SU-DHL-6 (cell line): ENCODE measurements around the gene GLYATL1.
A peak's percentile ranks its signal among the peaks of the same experiment; 100 is the strongest.

Experiments used
- H2AFZ ChIP-seq: fragments of 200-600 bp; sonication (generic); 2 replicates; pipeline ENCODE4 v1.6.1; 2014; ENCODE audit warnings: low read depth, mild to moderate bottlenecking, moderate library complexity, mixed read lengths, antibody characterized with exemption, low read length; ENCODE audit not compliant: severe bottlenecking
- H3F3A ChIP-seq: fragments of 200-600 bp; shearing (Covaris generic); 2 replicates; pipeline ENCODE4 v1.6.0; 2016; ENCODE audit warnings: antibody characterized with exemption, mild to moderate bottlenecking; ENCODE audit not compliant: insufficient read depth
- H3K27ac ChIP-seq: fragments of 200-600 bp; sonication (generic); 2 replicates; pipeline ENCODE4 v1.5.1; 2016; ENCODE audit warnings: low read depth, mild to moderate bottlenecking, low read length, moderate library complexity, mixed read lengths
- H3K27me3 ChIP-seq: fragments of 200-600 bp; sonication (generic), shearing (Covaris generic); 2 replicates; pipeline ENCODE4 v1.6.0; 2014; ENCODE audit warnings: mild to moderate bottlenecking, low read length
- H3K36me3 ChIP-seq: fragments of 200-600 bp; sonication (generic); 2 replicates; pipeline ENCODE4 v1.6.1; 2014; ENCODE audit warnings: mild to moderate bottlenecking, low read length, mixed read lengths
- H3K4me2 ChIP-seq: fragments of 300-600, 200-600 bp; shearing (Covaris generic), sonication (generic); 2 replicates; pipeline ENCODE4 v1.6.0; 2014; ENCODE audit warnings: low read length, low read depth, mild to moderate bottlenecking; ENCODE audit not compliant: poor library complexity, severe bottlenecking
- H3K4me3 ChIP-seq: fragments of 200-600 bp; sonication (generic); 2 replicates; pipeline ENCODE4 v1.5.1; 2014; ENCODE audit warnings: antibody characterized with exemption, low read length, mild to moderate bottlenecking, mixed read lengths; ENCODE audit not compliant: insufficient read depth, poor library complexity, severe bottlenecking
- H3K79me2 ChIP-seq: fragments of 200-600 bp; sonication (generic); 2 replicates; pipeline ENCODE4 v1.6.1; 2014; ENCODE audit warnings: mild to moderate bottlenecking, low read length, moderate library complexity; ENCODE audit not compliant: insufficient read depth
- H3K9ac ChIP-seq: fragments of 200-600 bp; sonication (generic); 2 replicates; pipeline ENCODE4 v1.7.0; 2014; ENCODE audit warnings: mild to moderate bottlenecking, low read length
- H3K9me2 ChIP-seq: fragments of 200-600 bp; sonication (generic); replicated peaks from 2 replicates; pipeline ENCODE4 v1.6.1; 2014; ENCODE audit warnings: low read length; ENCODE audit not compliant: insufficient read depth
- H3K9me3 ChIP-seq: fragments of 200-600 bp; sonication (generic); 2 replicates; pipeline ENCODE4 v1.6.1; 2014; ENCODE audit warnings: low read length, mixed read lengths; ENCODE audit not compliant: insufficient read depth
- H4K20me1 ChIP-seq: fragments of 200-600 bp; sonication (generic); 2 replicates; pipeline ENCODE4 v1.6.1; 2014; ENCODE audit warnings: low read depth, mild to moderate bottlenecking, antibody characterized with exemption, low read length, moderate library complexity, mixed read lengths
- EZH2phosphoT487 ChIP-seq: fragments of 200-600 bp; sonication (generic), shearing (Covaris generic); conservative IDR thresholded peaks from 2 replicates; pipeline ENCODE4 v1.6.1; 2018; ENCODE audit warnings: mild to moderate bottlenecking, antibody characterized with exemption, low read length, moderate library complexity, mixed read lengths
- TF ChIP-seq, protein P1 (sequence below): fragments of 200-600 bp; sonication (generic); IDR thresholded peaks from one replicate; pipeline ENCODE4 v1.5.1; 2017; ENCODE audit warnings: antibody characterized with exemption, mild to moderate bottlenecking, low read length, moderate library complexity; ENCODE audit not compliant: insufficient read depth, poor library complexity, severe bottlenecking

The GLYATL1 gene

DNA sequence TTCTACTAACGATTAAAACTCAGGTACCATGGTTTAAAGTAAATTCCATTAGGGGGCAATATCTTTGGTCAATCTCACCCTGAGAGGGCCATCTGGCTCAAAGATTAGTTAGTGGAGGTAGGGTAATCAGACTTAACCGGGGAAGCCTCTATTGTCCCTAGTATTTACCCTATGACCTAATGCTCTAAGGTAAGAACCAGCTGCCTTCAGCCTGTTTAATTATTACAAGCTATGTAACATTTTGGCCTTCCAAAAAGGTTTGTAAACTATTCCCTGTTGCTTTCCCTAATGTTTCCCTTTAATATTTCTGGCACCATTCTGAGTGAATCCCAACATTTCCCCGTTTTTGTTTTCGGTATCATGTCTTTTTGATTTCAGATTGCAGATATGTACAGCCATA is 15.1 kb upstream of the GLYATL1 start:
- Histone ChIP-seq H4K20me1 (no peaks in the 10 kb centered on the region), H3K9ac (no peak overlapping the region), H3K9me2 (no peaks in the 10 kb centered on the region), H3K36me3 (no peaks in the 10 kb centered on the region), H3K27me3 (no peaks in the 10 kb centered on the region), H3K9me3 (no peaks in the 10 kb centered on the region), H3K27ac (no peak overlapping the region), H2AFZ (no peak overlapping the region), H3F3A (no peaks in the 10 kb centered on the region), H3K4me2 (no peak overlapping the region), H3K4me3 (no peak overlapping the region), H3K79me2 (no peaks in the 10 kb centered on the region)
- TF ChIP-seq, protein P1, sequence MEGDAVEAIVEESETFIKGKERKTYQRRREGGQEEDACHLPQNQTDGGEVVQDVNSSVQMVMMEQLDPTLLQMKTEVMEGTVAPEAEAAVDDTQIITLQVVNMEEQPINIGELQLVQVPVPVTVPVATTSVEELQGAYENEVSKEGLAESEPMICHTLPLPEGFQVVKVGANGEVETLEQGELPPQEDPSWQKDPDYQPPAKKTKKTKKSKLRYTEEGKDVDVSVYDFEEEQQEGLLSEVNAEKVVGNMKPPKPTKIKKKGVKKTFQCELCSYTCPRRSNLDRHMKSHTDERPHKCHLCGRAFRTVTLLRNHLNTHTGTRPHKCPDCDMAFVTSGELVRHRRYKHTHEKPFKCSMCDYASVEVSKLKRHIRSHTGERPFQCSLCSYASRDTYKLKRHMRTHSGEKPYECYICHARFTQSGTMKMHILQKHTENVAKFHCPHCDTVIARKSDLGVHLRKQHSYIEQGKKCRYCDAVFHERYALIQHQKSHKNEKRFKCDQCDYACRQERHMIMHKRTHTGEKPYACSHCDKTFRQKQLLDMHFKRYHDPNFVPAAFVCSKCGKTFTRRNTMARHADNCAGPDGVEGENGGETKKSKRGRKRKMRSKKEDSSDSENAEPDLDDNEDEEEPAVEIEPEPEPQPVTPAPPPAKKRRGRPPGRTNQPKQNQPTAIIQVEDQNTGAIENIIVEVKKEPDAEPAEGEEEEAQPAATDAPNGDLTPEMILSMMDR: no peak
- no peak for TF ChIP-seq EZH2phosphoT487

DNA sequence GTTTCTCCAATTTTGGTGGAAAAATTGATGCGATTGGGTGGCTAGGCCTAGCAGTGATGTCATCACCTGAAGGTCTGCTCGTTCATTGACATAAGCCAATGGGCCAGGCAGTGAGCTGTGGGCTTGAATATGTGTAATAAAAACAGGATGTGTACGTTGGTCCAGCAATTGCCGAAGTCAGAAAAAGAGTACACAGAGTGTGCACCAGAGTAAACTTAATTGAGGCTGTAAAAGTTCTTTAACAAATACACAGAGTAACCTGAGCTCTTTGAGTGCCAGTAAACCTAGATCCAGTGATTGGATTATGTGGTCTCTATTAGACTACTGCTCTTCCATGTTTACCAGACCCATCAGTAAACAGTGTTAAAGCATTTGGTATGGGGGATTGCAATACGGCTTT is 13.0 kb upstream of the GLYATL1 start:
- Histone ChIP-seq H3K27ac (no peak overlapping the region), H3K27me3 (no peaks in the 10 kb centered on the region), H3K9me3 (no peaks in the 10 kb centered on the region), H3K79me2 (no peaks in the 10 kb centered on the region), H3K4me3 (no peak overlapping the region), H4K20me1 (no peaks in the 10 kb centered on the region), H3K9me2 (no peaks in the 10 kb centered on the region), H2AFZ (no peak overlapping the region), H3F3A (no peaks in the 10 kb centered on the region), H3K4me2 (no peak overlapping the region), H3K9ac (no peak overlapping the region), H3K36me3 (no peaks in the 10 kb centered on the region)
- TF ChIP-seq, protein P1: no peak

DNA sequence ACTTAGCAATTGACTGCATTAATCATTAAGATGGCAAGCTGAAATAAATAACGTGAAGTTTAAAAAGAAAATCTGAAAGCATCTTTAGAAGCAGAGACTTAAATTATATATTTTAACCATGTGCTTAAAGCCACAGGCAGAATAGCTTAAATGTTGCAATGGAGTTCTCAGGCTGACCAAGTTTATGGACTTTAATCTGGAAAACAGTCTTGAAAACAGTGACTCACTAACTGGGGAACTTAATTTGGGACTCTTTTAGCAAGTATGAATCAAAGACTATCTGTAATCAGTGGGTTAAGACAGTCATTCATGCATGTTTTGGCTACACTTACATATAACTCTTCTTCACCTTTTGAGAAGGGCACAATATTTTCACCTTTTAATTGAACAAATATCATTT is 12.6 kb upstream of the GLYATL1 start:
- no peaks in the 10 kb centered on the region for H3K36me3 ChIP-seq
- H3K9me2 ChIP-seq: no peaks in the 10 kb centered on the region
- H3K9me3 ChIP-seq: no peaks in the 10 kb centered on the region
- no peak overlapping the region for H3K27ac ChIP-seq
- H2AFZ ChIP-seq: no peak overlapping the region
- no peaks in the 10 kb centered on the region for H3F3A ChIP-seq
- no peaks in the 10 kb centered on the region for H3K27me3 ChIP-seq
- H3K9ac ChIP-seq: no peak overlapping the region
- no peaks in the 10 kb centered on the region for H4K20me1 ChIP-seq
- no peaks in the 10 kb centered on the region for H3K79me2 ChIP-seq
- no peak overlapping the region for H3K4me2 ChIP-seq
- no peak for TF ChIP-seq EZH2phosphoT487
- TF ChIP-seq, protein P1: no peak
- no peak overlapping the region for H3K4me3 ChIP-seq

DNA sequence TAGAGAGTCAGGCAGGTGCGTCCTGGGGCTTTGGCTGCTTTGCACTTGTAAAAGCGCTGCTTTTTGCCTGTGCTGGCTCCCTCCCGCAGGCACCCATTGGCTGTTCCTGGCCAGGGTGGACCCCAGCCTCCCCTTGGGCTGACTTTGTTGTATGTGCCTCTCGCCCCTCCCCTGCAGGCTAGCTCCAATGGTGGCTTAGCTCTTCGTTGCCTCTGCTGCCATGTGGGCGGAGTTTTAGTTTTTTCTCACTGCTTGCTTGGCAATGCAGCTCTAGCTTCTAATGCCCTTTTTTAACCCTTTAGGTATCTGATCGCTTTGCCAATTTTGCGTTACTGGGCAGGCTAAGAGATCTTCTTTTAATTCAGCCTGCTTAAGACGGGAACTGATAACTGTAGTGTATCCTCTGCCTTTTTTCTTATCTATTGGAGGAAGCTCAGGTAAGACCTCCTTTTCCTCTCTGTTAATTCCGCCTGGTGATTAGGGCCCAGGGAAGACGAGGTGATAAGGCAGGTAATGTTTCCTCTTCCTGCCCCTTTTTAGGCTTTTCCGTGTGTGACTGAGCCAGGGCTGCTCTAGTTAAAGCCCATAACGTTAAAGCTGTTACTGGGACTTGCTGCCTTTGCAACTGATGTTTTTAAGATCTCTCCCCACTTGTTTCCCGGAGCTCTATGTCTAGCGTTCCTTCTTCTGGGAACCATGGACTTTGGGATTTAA is 11.7 kb upstream of the GLYATL1 start:
- TF ChIP-seq, protein P1: no peak
- TF ChIP-seq EZH2phosphoT487: no peak
- Histone ChIP-seq H3K4me2 (peak overlapping the region; percentile 16), H3K27ac (no peak overlapping the region), H3K79me2 (no peaks in the 10 kb centered on the region), H3K9me3 (no peaks in the 10 kb centered on the region), H4K20me1 (no peaks in the 10 kb centered on the region), H2AFZ (peak overlapping the region; percentile 59), H3F3A (no peaks in the 10 kb centered on the region), H3K9ac (no peak overlapping the region), H3K27me3 (no peaks in the 10 kb centered on the region), H3K4me3 (no peak overlapping the region), H3K36me3 (no peaks in the 10 kb centered on the region), H3K9me2 (no peaks in the 10 kb centered on the region)
